T47D (cell line): ENCODE data around the gene SLC43A3.

ENCODE experiments used
- DNase-seq, 2 experiments: peaks; one replicate each; pipeline versions ENCODE4 v3.0.0 to v3.0.0-alpha.2; 2011 to 2012; ENCODE audit warnings: low read depth in 1 of 2, low spot score in 1 of 2
- JUND ChIP-seq: IDR thresholded peaks from 2 replicates; pipeline ENCODE4 v1.6.1; 2012; ENCODE audit warnings: low read depth
- in situ Hi-C: cut with HindIII; loops from 2 replicates; pipeline ENCODE4 v1.10.0; 2016; ENCODE audit warnings: low sequenced_read_pairs, low pct_unique_long_range_greater_than_20kb

The SLC43A3 gene

GRCh38 chr11:57464539-57465181 lies 37.7 kb upstream of the SLC43A3 start:
- no peak for TF ChIP-seq JUND
- in situ Hi-C loops, result no loop called here
- DNase-seq, result no peak

- TF ChIP-seq JUND, result no peak
Observed at GRCh38 chr11:57463671-57464538, 37.0 kb upstream of the SLC43A3 start.

GRCh38 chr11:57462597-57462996 lies 35.7 kb upstream of the SLC43A3 start:
- in situ Hi-C loops, result no loop called here
- no peak for DNase-seq
- TF ChIP-seq JUND, result no peak

More at GRCh38 chr11:57463671-57464538, 37.0 kb upstream of the SLC43A3 start:
- in situ Hi-C loops, result no loop called here
- no peak for DNase-seq

- TF ChIP-seq JUND, result no peak
- DNase-seq, result no peak
- in situ Hi-C loops, result no loop called here
Observed at GRCh38 chr11:57461841-57462489, 35.0 kb upstream of the SLC43A3 start.

- in situ Hi-C loops, result no loop called here
- TF ChIP-seq JUND, result no peak
- DNase-seq, result no peak
Observed at GRCh38 chr11:57460758-57461749, 34.1 kb upstream of the SLC43A3 start.

GRCh38 chr11:57460022-57460757 lies 33.3 kb upstream of the SLC43A3 start, which contains the start of gene RTN4RL2:
RTN4RL2 (plus strand) TSS chr11:57460528; CDS start chr11:57460866, 338 bp downstream.
- DNase-seq, result peak; percentile 75 to 87
- in situ Hi-C loops, result no loop called here
- no peak for TF ChIP-seq JUND

- TF ChIP-seq JUND, result no peak
- DNase-seq, result no peak
- in situ Hi-C loops, result no loop called here
Observed at GRCh38 chr11:57459164-57460021, 32.5 kb upstream of the SLC43A3 start.

GRCh38 chr11:57458410-57459163 lies 31.7 kb upstream of the SLC43A3 start:
- no peak for TF ChIP-seq JUND
- peak; percentile 56 to 74 for DNase-seq
- in situ Hi-C loops, result no loop called here

- DNase-seq, result no peak
- TF ChIP-seq JUND, result no peak
- in situ Hi-C loops, result no loop called here
Observed at GRCh38 chr11:57458060-57458409, 31.1 kb upstream of the SLC43A3 start.

GRCh38 chr11:57457643-57458023 lies 30.7 kb upstream of the SLC43A3 start:
- no peak for DNase-seq
- no peak for TF ChIP-seq JUND
- in situ Hi-C loops, result no loop called here
